ENCODE data around the gene LTBP3.

LTBP3 gene

GRCh38 chr11:65592858-65593517 is 34.8 kb upstream of the LTBP3 start:
- TF ChIP-seq, protein P1, sequence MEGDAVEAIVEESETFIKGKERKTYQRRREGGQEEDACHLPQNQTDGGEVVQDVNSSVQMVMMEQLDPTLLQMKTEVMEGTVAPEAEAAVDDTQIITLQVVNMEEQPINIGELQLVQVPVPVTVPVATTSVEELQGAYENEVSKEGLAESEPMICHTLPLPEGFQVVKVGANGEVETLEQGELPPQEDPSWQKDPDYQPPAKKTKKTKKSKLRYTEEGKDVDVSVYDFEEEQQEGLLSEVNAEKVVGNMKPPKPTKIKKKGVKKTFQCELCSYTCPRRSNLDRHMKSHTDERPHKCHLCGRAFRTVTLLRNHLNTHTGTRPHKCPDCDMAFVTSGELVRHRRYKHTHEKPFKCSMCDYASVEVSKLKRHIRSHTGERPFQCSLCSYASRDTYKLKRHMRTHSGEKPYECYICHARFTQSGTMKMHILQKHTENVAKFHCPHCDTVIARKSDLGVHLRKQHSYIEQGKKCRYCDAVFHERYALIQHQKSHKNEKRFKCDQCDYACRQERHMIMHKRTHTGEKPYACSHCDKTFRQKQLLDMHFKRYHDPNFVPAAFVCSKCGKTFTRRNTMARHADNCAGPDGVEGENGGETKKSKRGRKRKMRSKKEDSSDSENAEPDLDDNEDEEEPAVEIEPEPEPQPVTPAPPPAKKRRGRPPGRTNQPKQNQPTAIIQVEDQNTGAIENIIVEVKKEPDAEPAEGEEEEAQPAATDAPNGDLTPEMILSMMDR (conservative IDR thresholded peaks at IDR 0.05; ENCODE audit: low read depth) = no peak
- peak overlapping the region; percentile 67 for H3K27ac ChIP-seq
- no peak for DNase-seq (ENCODE audit: low spot score)
- ChIA-PET CTCF (interaction anchor here (0.5 to 2.5 kb wide), 12 partner anchors 10 to 197 kb away, joined by 3 to 16 read pairs (median 6); partner anchors contain the start of gene EHBP1L1), POLR2A (ENCODE audit: low non-redundant PET) (no interaction called here)

DNA sequence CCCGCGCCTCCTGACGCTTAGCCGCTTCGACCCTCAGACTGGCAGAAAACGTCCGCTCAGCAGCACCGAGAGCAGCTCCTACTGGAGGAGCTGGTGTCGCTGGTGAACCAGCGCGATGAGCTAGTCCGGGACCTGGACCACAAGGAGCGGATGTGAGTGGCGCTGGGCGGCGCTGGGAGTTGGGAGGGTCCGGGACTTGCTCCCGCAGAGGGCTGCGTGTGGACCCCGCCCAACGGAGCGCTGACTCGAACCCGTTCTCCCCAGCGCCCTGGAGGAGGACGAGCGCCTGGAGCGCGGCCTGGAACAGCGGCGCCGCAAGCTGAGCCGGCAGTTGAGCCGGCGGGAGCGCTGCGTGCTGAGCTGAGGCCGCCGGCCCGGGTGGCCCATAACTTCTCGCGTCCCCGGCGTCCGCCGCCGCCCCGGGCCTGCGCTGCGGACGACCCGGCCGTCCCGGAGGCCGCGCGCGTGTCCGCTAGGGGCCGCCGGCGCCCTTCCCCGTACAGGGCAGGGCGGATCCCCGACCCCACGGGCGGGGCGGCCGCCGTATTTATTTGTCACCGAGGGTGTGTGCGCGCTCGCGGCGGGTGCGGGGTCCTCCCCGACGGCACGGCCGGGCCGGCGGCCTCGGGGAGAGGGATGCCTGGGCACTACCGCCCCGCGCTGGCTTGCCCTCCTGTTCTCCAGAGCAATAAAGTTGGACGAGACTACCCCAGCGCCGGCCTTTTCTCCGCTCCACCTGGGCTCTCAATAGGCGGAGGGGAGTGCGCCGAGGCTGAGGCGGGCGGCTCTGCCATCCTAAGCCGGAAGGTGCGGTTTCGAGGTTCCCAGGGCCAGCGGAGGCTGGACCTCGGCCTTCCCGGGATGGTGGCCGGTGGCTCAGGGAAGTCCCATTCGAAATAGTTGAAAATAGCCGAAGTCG is 34.0 kb upstream of the LTBP3 start:
- TF ChIP-seq, protein P1 (conservative IDR thresholded peaks at IDR 0.05; ENCODE audit: low read depth) = no peak
- ChIA-PET CTCF (interaction anchor here (0.6 to 2.5 kb wide), 5 partner anchors 11 to 198 kb away, joined by 3 to 16 read pairs (median 11); no protein-coding TSS in a partner anchor), POLR2A (ENCODE audit: low non-redundant PET) (no interaction called here)
- no peak for DNase-seq (ENCODE audit: low spot score)
- H3K27ac ChIP-seq = peak overlapping the region; percentile 67

GRCh38 chr11:65590240-65590738 is 32.1 kb upstream of the LTBP3 start:
- H3K27ac ChIP-seq = peak overlapping the region; percentile 68
- DNase-seq (ENCODE audit: low spot score) = no peak
- CTCF ChIA-PET = no interaction called here
- TF ChIP-seq, protein P1 (conservative IDR thresholded peaks at IDR 0.05; ENCODE audit: low read depth) = no peak
- POLR2A ChIA-PET (ENCODE audit: low non-redundant PET) = interaction anchor here (0.6 kb wide), 1 partner anchor 17 kb away, joined by 3 read pairs; no protein-coding TSS in a partner anchor

- peak overlapping the region; percentile 68 for H3K27ac ChIP-seq
- ChIA-PET CTCF (no interaction called here), POLR2A (ENCODE audit: low non-redundant PET) (no interaction called here)
- TF ChIP-seq, protein P1 (conservative IDR thresholded peaks at IDR 0.05; ENCODE audit: low read depth) = no peak
- DNase-seq (ENCODE audit: low spot score) = no peak
Observed at GRCh38 chr11:65589444-65590239, 31.5 kb upstream of the LTBP3 start.

GRCh38 chr11:65588199-65589054 is 30.3 kb upstream of the LTBP3 start:
- POLR2A ChIA-PET (ENCODE audit: low non-redundant PET) = interaction anchor here (0.6 kb wide), 2 partner anchors 60 to 367 kb away, joined by 3 to 9 read pairs; no protein-coding TSS in a partner anchor
- TF ChIP-seq, protein P1 (conservative IDR thresholded peaks at IDR 0.05; ENCODE audit: low read depth) = no peak; the same call in 1 of the 2 replicates
- H3K27ac ChIP-seq = peak overlapping the region; percentile 68

More at GRCh38 chr11:65588199-65589054, 30.3 kb upstream of the LTBP3 start:
- DNase-seq (ENCODE audit: low spot score) = no peak
- CTCF ChIA-PET = interaction anchor here (0.6 to 1.0 kb wide), 5 partner anchors 9 to 274 kb away, joined by 3 to 5 read pairs (median 4); no protein-coding TSS in a partner anchor

All from RWPE1 (cell line).